Effector CD8-positive, alpha-beta T cell (primary cell): Measurements from ENCODE around the gene BBC3.

Experiments used
- DNase-seq: peaks from one replicate; lab custom pipeline; 2025; lab: John Stamatoyannopoulos, UW

The BBC3 gene

DNA sequence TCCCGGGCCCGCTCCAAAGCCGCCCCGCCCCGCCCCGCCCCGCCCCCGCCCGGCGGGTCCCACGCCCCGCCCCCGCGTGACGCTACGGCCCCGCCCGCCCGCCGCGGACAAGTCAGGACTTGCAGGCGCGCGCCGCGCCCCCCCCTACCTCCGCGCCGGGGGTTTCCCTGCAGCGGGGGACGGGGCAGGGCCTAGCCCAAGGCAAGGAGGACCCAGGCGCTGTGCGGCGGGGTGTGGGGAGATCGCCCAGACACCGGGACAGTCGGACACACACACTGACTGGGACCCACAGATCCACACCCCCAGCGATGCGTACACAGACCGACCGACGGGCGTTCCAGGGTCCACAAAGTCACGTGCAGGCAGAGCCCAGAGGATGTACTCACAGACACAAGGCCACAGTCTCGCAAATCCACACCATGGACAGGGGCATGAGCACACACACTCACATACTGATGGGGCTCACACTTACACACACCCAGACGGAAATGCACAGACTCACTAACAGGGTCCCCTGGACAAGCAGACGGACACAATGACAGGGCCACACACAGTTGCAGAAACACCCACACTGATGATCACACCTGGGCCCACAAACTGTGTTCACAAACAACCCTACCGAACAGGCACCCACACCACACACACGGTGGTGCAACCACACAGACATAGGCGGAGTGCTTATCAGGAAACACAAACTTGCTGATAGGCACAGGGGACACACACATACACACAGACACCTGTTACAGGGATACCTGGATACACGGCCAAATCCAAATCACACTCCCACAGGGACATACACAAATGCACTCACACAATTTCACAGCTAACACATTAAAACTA lies 436 bp upstream of the BBC3 start:
- DNase-seq, result peak; percentile 89

DNA sequence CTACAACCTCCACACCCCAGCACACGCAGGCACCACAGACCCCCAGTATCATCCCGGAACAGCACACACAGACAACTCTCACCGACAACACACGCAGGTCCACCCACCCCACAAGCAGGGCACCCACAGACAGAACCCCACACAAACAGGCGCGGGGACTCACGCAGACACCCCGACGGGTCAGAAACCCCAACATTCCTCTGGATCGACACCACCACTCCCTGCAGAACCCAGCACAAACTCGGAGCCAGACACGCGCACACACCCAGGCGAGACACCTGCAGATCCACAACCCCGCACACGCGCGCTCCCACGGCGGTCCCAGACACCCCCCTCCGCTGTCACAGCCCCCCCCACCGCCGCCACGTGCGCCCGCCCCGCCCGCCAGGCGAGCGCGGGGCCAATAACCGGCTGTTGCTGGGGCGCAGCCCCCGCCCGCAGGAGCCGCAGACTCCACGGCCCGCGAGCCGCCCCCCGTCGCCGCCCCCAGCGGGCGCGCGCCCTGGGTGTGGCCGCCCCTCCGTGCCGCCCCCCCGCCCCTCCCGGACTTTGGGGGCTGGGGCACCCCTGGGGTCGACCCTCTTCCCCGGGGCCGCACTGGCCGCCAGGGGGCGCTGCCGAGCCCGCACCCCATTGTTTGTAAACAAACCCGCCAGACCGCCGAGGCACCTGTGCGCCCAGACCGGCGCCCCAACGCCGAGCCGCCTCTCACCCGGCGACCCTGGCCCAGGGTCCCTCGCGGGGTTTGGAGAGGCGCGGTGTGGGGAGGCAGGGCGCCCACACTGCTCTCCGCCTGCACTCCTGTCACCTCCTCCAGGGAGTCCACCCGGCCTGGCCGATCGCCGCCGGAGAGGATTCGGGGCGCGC lies 712 bp downstream of the BBC3 start:
- DNase-seq, result peak; percentile 85

- DNase-seq, result no peak
These were observed 1.3 kb downstream of the BBC3 start for GRCh38 chr19:47229676-47230053.

DNA sequence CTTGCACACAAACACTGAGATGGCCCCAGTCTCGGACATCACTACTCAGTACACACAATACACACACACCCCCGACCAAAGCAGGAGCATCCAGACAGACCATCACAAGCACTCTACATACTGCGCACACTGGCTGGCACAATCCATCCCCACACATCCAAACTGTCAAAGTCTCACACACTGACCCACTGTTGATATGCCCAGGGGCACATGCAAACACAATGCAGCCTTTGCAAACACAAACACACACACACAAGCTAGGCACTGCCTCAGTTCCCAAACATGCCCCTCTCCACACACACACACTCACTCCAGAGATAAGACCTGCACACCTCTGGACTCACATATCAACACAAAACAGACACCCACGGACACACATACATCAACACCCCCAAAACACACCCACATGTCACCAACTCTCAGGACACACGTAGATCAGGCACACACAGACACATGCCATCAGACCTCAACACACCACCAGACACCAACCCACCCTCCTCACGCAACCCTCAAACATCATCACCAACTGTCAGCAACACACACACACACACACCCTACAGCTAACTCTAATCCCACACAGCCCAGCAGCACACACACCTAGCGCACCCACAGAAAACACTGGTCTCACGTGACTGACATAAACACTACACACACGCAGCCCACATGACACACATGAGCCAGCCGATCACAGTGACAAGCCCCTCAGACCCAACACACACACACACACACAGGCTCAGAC lies 1.9 kb downstream of the BBC3 start:
- DNase-seq, result no peak

DNA sequence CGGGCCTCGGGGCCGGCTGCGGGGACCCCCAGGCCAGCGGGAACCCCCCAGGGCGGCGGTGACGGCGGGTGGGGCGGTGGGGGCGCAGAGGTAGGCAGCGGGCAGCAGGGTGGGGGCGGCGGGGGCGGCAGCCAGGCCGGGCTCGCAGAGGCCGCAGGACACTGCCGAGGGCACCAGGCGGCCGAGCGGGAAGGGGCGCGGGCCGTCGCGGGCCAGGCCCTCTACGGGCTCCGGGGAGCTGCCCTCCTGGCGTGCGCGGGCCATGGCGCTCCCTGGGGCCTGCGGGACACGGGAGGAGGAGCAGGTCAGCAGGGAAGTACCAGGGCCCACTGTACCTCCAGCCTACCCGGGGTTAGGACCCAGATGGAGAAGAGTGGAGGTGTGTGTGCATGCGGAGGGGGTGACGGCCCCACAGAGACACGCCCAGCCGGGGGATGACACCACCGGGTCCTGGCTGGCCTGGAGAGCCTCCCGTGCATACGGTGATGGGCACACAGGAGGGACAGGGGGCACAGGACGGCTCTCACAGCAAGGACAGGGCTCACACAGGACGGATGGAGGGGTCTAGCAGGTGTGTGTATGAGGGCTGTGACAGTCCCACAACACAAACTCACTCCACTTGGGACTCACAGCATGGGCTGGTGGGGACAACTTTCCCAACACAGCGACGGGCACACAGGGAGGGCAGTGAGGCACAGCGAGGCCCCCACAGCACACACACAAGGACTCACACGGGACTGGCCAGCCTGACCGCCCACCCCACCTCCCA lies 2.6 kb downstream of the BBC3 start:
- peak; percentile 27 for DNase-seq

- peak; percentile 25 for DNase-seq
These were observed 3.4 kb downstream of the BBC3 start for GRCh38 chr19:47227352-47228167.

GRCh38 chr19:47226426-47227351 lies 4.3 kb downstream of the BBC3 start:
- DNase-seq, result peak; percentile 35

DNA sequence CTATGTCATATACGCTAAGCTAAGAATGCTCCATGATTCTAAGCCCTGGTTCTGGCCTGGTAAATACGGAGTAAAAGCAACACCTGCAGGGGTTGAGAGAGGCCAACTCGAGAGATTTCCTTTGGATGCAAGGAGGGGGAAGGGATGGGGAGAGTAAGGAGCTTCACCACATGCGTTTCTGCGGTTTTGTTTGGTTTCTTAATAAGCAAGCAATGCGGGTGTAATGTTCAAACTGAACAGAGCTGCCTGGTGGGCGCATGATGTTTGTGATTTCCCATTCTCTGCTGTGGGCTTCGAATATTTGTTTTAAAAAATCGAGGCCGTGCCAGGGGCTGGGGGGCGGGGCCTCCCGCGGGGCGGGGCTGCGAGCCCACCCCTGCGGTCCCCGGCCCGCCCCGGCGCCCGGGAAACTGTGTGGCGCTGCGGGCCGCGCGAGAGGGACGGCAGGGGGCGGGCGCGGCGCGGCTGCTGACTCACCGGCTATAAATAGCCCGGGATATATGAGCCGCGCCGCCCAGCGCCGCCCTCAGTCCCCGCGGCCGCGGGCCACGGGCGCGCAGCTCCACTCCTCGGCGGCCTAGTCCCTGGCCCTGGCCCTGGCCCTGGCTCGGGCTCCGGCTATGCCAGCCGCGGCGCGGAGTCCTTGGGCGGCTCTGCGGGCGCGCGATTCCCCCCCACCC lies 5.1 kb downstream of the BBC3 start:
- DNase-seq, result peak; percentile 86

- DNase-seq, result no peak
These were observed 9.1 kb downstream of the BBC3 start for GRCh38 chr19:47221890-47222289.

DNA sequence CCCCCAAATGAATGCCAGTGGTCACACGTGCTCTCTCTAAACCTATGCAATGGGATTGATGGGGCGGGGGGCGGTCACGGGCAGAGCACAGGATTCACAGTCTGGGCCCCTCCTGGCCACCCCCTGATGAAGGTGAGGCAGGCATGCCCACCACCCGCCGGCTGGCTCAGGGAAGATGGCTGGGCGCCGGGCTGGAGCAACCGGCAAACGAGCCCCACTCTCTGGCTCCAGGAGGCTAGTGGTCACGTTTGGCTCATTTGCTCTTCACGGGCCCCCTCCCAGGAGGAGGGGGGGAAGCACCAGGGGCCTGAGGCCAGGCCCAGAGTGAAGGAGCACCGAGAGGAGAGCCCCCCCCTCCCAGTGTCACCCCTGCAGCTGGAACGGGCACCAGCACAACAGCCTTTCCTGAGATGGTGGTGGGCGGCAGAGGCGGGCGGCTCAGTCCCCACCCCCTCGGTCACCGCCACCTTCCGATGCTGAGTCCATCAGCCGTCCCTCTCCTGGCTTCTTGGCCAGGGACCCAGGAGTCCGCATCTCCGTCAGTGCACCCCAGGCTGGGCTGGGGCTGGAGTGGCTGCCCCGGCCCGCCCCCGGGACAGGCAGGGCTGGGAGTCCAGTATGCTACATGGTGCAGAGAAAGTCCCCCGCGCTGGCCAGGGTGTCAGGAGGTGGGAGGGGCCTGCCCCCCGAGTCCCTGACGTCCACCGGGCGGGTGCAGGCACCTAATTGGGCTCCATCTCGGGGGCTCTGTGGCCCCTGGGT lies 9.7 kb downstream of the BBC3 start:
- no peak for DNase-seq

GRCh38 chr19:47215581-47215980 lies 15.4 kb downstream of the BBC3 start:
- no peak for DNase-seq

GRCh38 chr19:47210689-47211316 lies 20.2 kb downstream of the BBC3 start:
- peak; percentile 76 for DNase-seq

DNA sequence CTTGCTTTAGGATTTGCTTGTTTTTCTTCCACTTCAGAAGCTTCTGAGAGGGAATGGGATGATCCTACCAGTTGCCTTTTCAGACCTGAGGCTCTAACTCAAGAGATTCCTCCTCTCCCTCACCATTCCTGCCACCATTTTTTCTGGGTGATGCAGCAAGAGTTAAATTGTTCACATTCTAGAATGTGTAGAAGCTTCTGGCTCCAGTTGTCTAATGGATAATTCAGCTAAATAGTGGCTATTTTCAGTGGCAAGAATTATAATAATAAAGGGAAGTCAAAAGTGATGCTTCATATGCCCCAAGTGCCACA lies 20.9 kb downstream of the BBC3 start:
- no peak for DNase-seq

- no peak for DNase-seq
These were observed 21.4 kb downstream of the BBC3 start for GRCh38 chr19:47209319-47210179.

- no peak for DNase-seq
These were observed 27.7 kb downstream of the BBC3 start for GRCh38 chr19:47203254-47203653.

DNA sequence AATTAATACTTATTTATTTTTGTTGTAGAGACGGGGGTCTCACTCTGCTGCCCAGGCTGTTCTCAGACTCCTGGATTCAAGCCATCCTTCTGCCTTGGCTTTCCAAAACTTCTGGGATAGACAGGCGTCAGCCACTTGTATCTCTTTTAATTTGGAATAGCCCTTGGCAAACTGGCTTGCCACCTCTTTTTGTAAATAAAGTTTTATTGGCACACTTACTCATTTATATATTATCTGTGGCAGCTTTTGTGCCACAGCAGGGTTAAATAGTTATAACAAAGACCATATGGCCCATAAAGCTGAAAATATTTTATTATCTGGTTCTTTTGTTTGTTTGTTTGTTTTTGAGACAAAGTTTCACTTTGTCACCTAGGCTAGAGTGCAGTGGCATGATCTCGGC lies 30.5 kb downstream of the BBC3 start:
- no peak for DNase-seq

DNA sequence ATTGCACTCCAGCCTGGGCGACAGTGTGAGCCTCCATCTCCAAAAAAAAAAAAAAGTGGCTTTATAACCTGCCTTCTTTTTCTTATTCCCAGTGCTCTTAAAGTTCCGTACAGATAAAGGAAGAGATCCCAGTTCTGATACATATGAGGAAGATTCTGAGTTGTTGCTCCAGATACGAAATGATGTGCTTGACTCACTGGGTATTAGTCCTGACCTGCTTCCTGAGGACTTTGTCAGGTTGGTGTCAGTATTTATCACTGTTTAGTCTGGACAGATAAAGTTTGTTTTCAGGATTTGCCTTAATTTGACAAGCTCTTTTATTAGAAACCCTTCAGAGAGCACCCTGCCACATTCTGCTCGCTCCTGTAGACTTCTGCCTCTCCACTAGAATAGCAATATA lies 33.9 kb downstream of the BBC3 start:
- no peak for DNase-seq
